DOHH2 (cell line): ENCODE results near the gene BDNF.

Experiments used
- H3F3A ChIP-seq: fragments of 200-600 bp; sonication (generic), shearing (Covaris generic); 2 replicates; pipeline ENCODE4 v1.6.0; 2016; ENCODE audit warnings: antibody characterized with exemption, mild to moderate bottlenecking; ENCODE audit not compliant: control insufficient read depth, insufficient read depth
- H3K27ac ChIP-seq: fragments of 200-600 bp; sonication (generic); 2 replicates; pipeline ENCODE4 v1.5.1; 2014; ENCODE audit warnings: low read depth, mild to moderate bottlenecking, low read length, moderate library complexity
- H3K27me3 ChIP-seq: fragments of 200-600 bp; sonication (generic); 2 replicates; pipeline ENCODE4 v1.6.1; 2014; ENCODE audit warnings: mild to moderate bottlenecking, low read length, mixed read lengths; ENCODE audit not compliant: control insufficient read depth
- H3K36me3 ChIP-seq: fragments of 200-600 bp; sonication (generic); 2 replicates; pipeline ENCODE4 v1.6.1; 2014; ENCODE audit warnings: mild to moderate bottlenecking, low read length, moderate library complexity, mixed read lengths; ENCODE audit not compliant: control insufficient read depth
- H3K4me1 ChIP-seq: fragments of 200-600 bp; sonication (generic); 2 replicates; pipeline ENCODE4 v1.6.1; 2014; ENCODE audit warnings: mild to moderate bottlenecking, low read length, mixed read lengths; ENCODE audit not compliant: control insufficient read depth
- H3K4me2 ChIP-seq: fragments of 200-600 bp; sonication (generic); 2 replicates; pipeline ENCODE4 v1.6.0; 2014; ENCODE audit warnings: mild to moderate bottlenecking, low read length, moderate library complexity
- H3K4me3 ChIP-seq: fragments of 200-600 bp; sonication (generic); 2 replicates; pipeline ENCODE4 v1.5.1; 2014; ENCODE audit warnings: mild to moderate bottlenecking, low read length, mixed read lengths
- H3K79me2 ChIP-seq: fragments of 200-600 bp; sonication (generic); 2 replicates; pipeline ENCODE4 v1.6.1; 2014; ENCODE audit warnings: mild to moderate bottlenecking, low read length, mixed read lengths; ENCODE audit not compliant: control insufficient read depth
- H3K9me2 ChIP-seq: fragments of 200-600 bp; sonication (generic); replicated peaks from 2 replicates; pipeline ENCODE4 v1.6.1; 2014; ENCODE audit warnings: mild to moderate bottlenecking, low read length, mixed read lengths; ENCODE audit not compliant: control insufficient read depth
- H3K9me3 ChIP-seq: fragments of 200-600 bp; sonication (generic); 2 replicates; pipeline ENCODE4 v1.6.1; 2014; ENCODE audit warnings: antibody characterized with exemption, low read length, mixed read lengths; ENCODE audit not compliant: control insufficient read depth, insufficient read depth
- H4K20me1 ChIP-seq: fragments of 200-600 bp; sonication (generic); 2 replicates; pipeline ENCODE4 v1.6.0; 2014; ENCODE audit warnings: low read depth, mild to moderate bottlenecking, antibody characterized with exemption, low read length, moderate library complexity; ENCODE audit not compliant: control insufficient read depth, insufficient read depth
- CTCF ChIP-seq: fragments of 200-600 bp; sonication (generic); IDR thresholded peaks from one replicate; pipeline ENCODE4 v1.5.1; 2014; ENCODE audit warnings: antibody characterized with exemption, mild to moderate bottlenecking, low read depth, low read length; ENCODE audit not compliant: poor library complexity, severe bottlenecking
- EZH2phosphoT487 ChIP-seq: fragments of 200-600 bp; sonication (generic); IDR thresholded peaks from 2 replicates; pipeline ENCODE4 v1.6.1; 2017; ENCODE audit warnings: borderline replicate concordance, mild to moderate bottlenecking, antibody characterized with exemption, low read length, moderate library complexity, mixed read lengths

BDNF gene

GRCh38 chr11:27621405-27622161, 78.7 kb downstream of the BDNF start:
- Histone ChIP-seq H3K27me3 (no peaks in the 10 kb centered on the region), H3K36me3 (no peaks in the 10 kb centered on the region), H3F3A (no peaks in the 10 kb centered on the region), H4K20me1 (no peaks in the 10 kb centered on the region), H3K79me2 (no peaks in the 10 kb centered on the region), H3K4me2 (no peak overlapping the region), H3K4me1 (no peaks in the 10 kb centered on the region), H3K9me3 (no peaks in the 10 kb centered on the region), H3K4me3 (no peak overlapping the region), H3K9me2 (no peaks in the 10 kb centered on the region), H3K27ac (no peak overlapping the region)
- no peak for TF ChIP-seq CTCF
- no peak for TF ChIP-seq EZH2phosphoT487

- no peaks in the 10 kb centered on the region for H3K36me3 ChIP-seq
- TF ChIP-seq CTCF (no peak), EZH2phosphoT487 (no peak)
Measured at GRCh38 chr11:27619763-27620335, 80.4 kb downstream of the BDNF start.

GRCh38 chr11:27619039-27619574, 81.1 kb downstream of the BDNF start:
- Histone ChIP-seq H3K4me1 (no peaks in the 10 kb centered on the region), H3F3A (no peaks in the 10 kb centered on the region), H3K79me2 (no peaks in the 10 kb centered on the region), H3K4me3 (no peak overlapping the region), H3K36me3 (no peaks in the 10 kb centered on the region), H3K9me3 (no peaks in the 10 kb centered on the region), H3K27me3 (no peaks in the 10 kb centered on the region), H3K4me2 (no peak overlapping the region), H3K9me2 (no peaks in the 10 kb centered on the region), H4K20me1 (no peaks in the 10 kb centered on the region), H3K27ac (no peak overlapping the region)
- TF ChIP-seq EZH2phosphoT487: no peak
- TF ChIP-seq CTCF: no peak

More at GRCh38 chr11:27619763-27620335, 80.4 kb downstream of the BDNF start:
- Histone ChIP-seq H3K4me3 (no peak overlapping the region), H3K4me2 (no peak overlapping the region), H3K9me2 (no peaks in the 10 kb centered on the region), H3K27ac (no peak overlapping the region), H4K20me1 (no peaks in the 10 kb centered on the region), H3K79me2 (no peaks in the 10 kb centered on the region), H3K27me3 (no peaks in the 10 kb centered on the region), H3F3A (no peaks in the 10 kb centered on the region), H3K4me1 (no peaks in the 10 kb centered on the region), H3K9me3 (no peaks in the 10 kb centered on the region)
